ENCODE measurements around the gene LMBR1. TPM values are rescaled to one million over a fixed set of nuclear protein-coding genes. Genes with fewer than 3 reads are reported as not detected.
A peak's percentile ranks its signal among the peaks of the same experiment; 100 is the strongest.

LMBR1 gene
- total and polyA plus RNA-seq, 2 of the 4 experiments (the other 2 are of a cell fraction): 11.9 to 19.9 TPM

- in situ Hi-C loops (cut with MboI; ENCODE audit: low sequenced_read_pairs) (no loop called here), intact Hi-C loops (cut with micrococcal nuclease) (no loop called here), dilution Hi-C loops (cut with HindIII; ENCODE audit: low sequenced_read_pairs, unreplicated experiment) (no loop called here)
- Histone ChIP-seq H3K9ac (ENCODE audit: low read depth, low read length) (no peak overlapping the region), H3K23ac (ENCODE audit: low read depth, low read length) (no peak overlapping the region), H4K5ac (ENCODE audit: low read depth, low read length) (no peak overlapping the region), H3K9me3 (ENCODE audit: control insufficient read depth, insufficient read depth, low read length) (no peaks in the 10 kb centered on the region), H3K36me3 (ENCODE audit: control insufficient read depth, insufficient read depth, low read length) (no peaks in the 10 kb centered on the region), H2AK9ac (replicated peaks; ENCODE audit: low read depth, low read length, poor library complexity) (no peak overlapping the region), H3K27ac (ENCODE audit: insufficient read depth, low read length) (no peak overlapping the region), H4K8ac (ENCODE audit: low read depth in 2 of 2, low read length in 2 of 2) (no peak overlapping the region), H3K79me1 (ENCODE audit: low read depth in 1 of 2, low read length in 2 of 2) (no peaks in the 10 kb centered on the region), H2BK120ac (ENCODE audit: low read depth, low read length) (no peak overlapping the region), H2BK5ac (ENCODE audit: low read depth, low read length, poor library complexity, severe bottlenecking) (no peak overlapping the region), H3K14ac (replicated peaks; ENCODE audit: low read depth, low read length) (no peak overlapping the region), H2AK5ac (ENCODE audit: low read depth, low read length) (no peak overlapping the region), H3K4me3 (ENCODE audit: insufficient read depth, low read depth, low read length) (no peak overlapping the region), H3K18ac (ENCODE audit: low read depth, low read length) (no peak overlapping the region), H2BK15ac (ENCODE audit: low read depth, low read length) (no peak overlapping the region), H2AFZ (replicated peaks; ENCODE audit: low read length, poor library complexity) (no peak overlapping the region), H3K4ac (ENCODE audit: low read depth, low read length) (no peak overlapping the region), H3K4me1 (ENCODE audit: control insufficient read depth, insufficient read depth, low read length) (no peaks in the 10 kb centered on the region), H4K20me1 (ENCODE audit: insufficient read depth, low read length) (no peaks in the 10 kb centered on the region), H4K91ac (ENCODE audit: insufficient read depth, low read depth, low read length) (no peak overlapping the region), H3K56ac (ENCODE audit: extremely low read depth, insufficient read depth, low read length) (no peak overlapping the region), H3K9me1 (ENCODE audit: insufficient read depth, low read length) (no peaks in the 10 kb centered on the region), H2BK20ac (ENCODE audit: low read depth, low read length) (no peak overlapping the region), H3K27me3 (ENCODE audit: control insufficient read depth, insufficient read depth, low read length) (no peaks in the 10 kb centered on the region), H3K4me2 (ENCODE audit: low read depth, low read length) (no peak overlapping the region)
- POLR2A ChIA-PET (ENCODE audit: unreplicated experiment): no interaction called here
- no peak for DNase-seq
- BruUV-seq (replicated peaks): no TSS peak
- no peak for ATAC-seq (ENCODE audit: low read depth)
- CTCF ChIA-PET: interaction anchor here (0.5 to 2.0 kb wide), 8 partner anchors 12 to 1621 kb away, joined by 3 to 6 read pairs (median 4); no protein-coding TSS in a partner anchor
- no CpG with 5 or more reads among the region's 3 CpGs for WGBS, 2 experiments (ENCODE audit: extremely low coverage in 2 of 2, insufficient read length in 1 of 2)
- TF ChIP-seq ELK1 (IDR thresholded peaks at IDR 0.05; ENCODE audit: borderline replicate concordance, low read depth, low read length) (no peak), CTCF (conservative IDR thresholded peaks at IDR 0.05; ENCODE audit: low read depth, low read length) (peak; percentile 20; the same call in 1 of the 2 replicates)
Observed at GRCh38 chr7:156778201-156778600, 114.8 kb downstream of the LMBR1 start.

Data from IMR-90 (cell line).